MCF 10A (cell line): ENCODE results near the gene BRSK2. TPM values are rescaled to one million over a fixed set of nuclear protein-coding genes. Genes with fewer than 3 reads are reported as not detected.
"Not testable (repeated sequence)": the region's sequence is repeated elsewhere in the genome, so short reads cannot be mapped to it uniquely, and the experiment has no call there.

Source experiments
- BruUV-seq: library from RNA; stranded (reverse); fragments of 400-500 nt; replicated peaks from 2 replicates; lab custom pipeline; 2021; lab: Mats Ljungman, UMichigan
- CTCF ChIA-PET: fragments of 300-600 bp; sonication (Branson Sonifier 250); formaldehyde crosslinking; extraction: SDS; loops from one replicate; lab custom pipeline; 2021; ENCODE audit warnings: antibody characterized with exemption, inconsistent platforms; lab: Yijun Ruan, JAX
- POLR2A ChIA-PET: fragments of 300-600, 350-650 bp; sonication (Branson Sonifier 250); formaldehyde crosslinking; extraction: SDS; loops from one replicate; lab custom pipeline; 2020; ENCODE audit warnings: antibody characterized with exemption, inconsistent platforms; lab: Yijun Ruan, JAX
- DNase-seq: peaks from one replicate; pipeline ENCODE4 v3.0.0-alpha.2; 2018; ENCODE audit not compliant: unreplicated experiment
- H3K27ac Mint-ChIP-seq: one replicate; pipeline ENCODE4 v1.8.0; 2022; ENCODE audit warnings: mild to moderate bottlenecking, low read depth, mixed read lengths; ENCODE audit not compliant: unreplicated experiment
- H3K27me3 Mint-ChIP-seq: one replicate; pipeline ENCODE4 v1.8.0; 2022; ENCODE audit warnings: mixed read lengths; ENCODE audit not compliant: insufficient read depth, unreplicated experiment
- H3K36me3 Mint-ChIP-seq: one replicate; pipeline ENCODE4 v1.8.0; 2022; ENCODE audit warnings: mild to moderate bottlenecking, moderate library complexity, mixed read lengths; ENCODE audit not compliant: insufficient read depth, unreplicated experiment
- H3K4me1 Mint-ChIP-seq: one replicate; pipeline ENCODE4 v1.8.0; 2022; ENCODE audit warnings: mixed read lengths; ENCODE audit not compliant: insufficient read depth, unreplicated experiment
- H3K4me3 Mint-ChIP-seq: one replicate; pipeline ENCODE4 v1.8.0; 2022; ENCODE audit warnings: mild to moderate bottlenecking, moderate library complexity, mixed read lengths; ENCODE audit not compliant: unreplicated experiment
- H3K9me3 Mint-ChIP-seq: one replicate; pipeline ENCODE4 v1.8.0; 2022; ENCODE audit warnings: mixed read lengths; ENCODE audit not compliant: unreplicated experiment
- CTCF ChIP-seq: fragments of 200-600 bp; IDR thresholded peaks from one replicate; pipeline ENCODE4 v1.8.0; 2022; ENCODE audit warnings: antibody characterized with exemption, mild to moderate bottlenecking; ENCODE audit not compliant: unreplicated experiment
- intact Hi-C: fragments of 100-400 bp; cut with micrococcal nuclease; formaldehyde crosslinking; loops from 2 replicates; pipeline ENCODE4 v1.14.1; 2022
- total RNA-seq: library from RNA; stranded (reverse); gene quantifications from 2 replicates; pipeline ENCODE4 v1.2.3, GENCODE V29; 2022

The BRSK2 gene
- total RNA-seq, 1 experiment from 2014 or later, result 0.44 TPM

GRCh38 chr11:1410366-1411291, 20.9 kb downstream of the BRSK2 start:
- no peak overlapping the region for H3K4me3 Mint-ChIP-seq
- no TSS peak for BruUV-seq

GRCh38 chr11:1411301-1411700, 21.6 kb downstream of the BRSK2 start:
- H3K4me3 Mint-ChIP-seq, result no peak overlapping the region
- no peaks in the 10 kb centered on the region for H3K27me3 Mint-ChIP-seq
- no TSS peak for BruUV-seq
- POLR2A ChIA-PET, result no interaction called here
- intact Hi-C loops, result no loop called here
- no peaks in the 10 kb centered on the region for H3K4me1 Mint-ChIP-seq
- DNase-seq, result no peak
- no peaks in the 10 kb centered on the region for H3K36me3 Mint-ChIP-seq
- CTCF ChIA-PET, result interaction anchor here (0.6 to 0.7 kb wide), 2 partner anchors 12 to 360 kb away, joined by 3 to 4 read pairs; no protein-coding TSS in a partner anchor
- no peak overlapping the region for H3K27ac Mint-ChIP-seq
- no peaks in the 10 kb centered on the region for H3K9me3 Mint-ChIP-seq
- no peak for TF ChIP-seq CTCF

More at GRCh38 chr11:1410366-1411291, 20.9 kb downstream of the BRSK2 start:
- no peak for TF ChIP-seq CTCF
- no peak overlapping the region for H3K27ac Mint-ChIP-seq
- ChIA-PET POLR2A (no interaction called here), CTCF (interaction anchor here (0.6 kb wide), 1 partner anchor 359 kb away, joined by 3 read pairs; no protein-coding TSS in a partner anchor)
- intact Hi-C loops, result no loop called here
- no peaks in the 10 kb centered on the region for H3K36me3 Mint-ChIP-seq
- H3K9me3 Mint-ChIP-seq, result no peaks in the 10 kb centered on the region
- H3K27me3 Mint-ChIP-seq, result no peaks in the 10 kb centered on the region
- no peaks in the 10 kb centered on the region for H3K4me1 Mint-ChIP-seq
- no peak for DNase-seq

- BruUV-seq, H3K4me1 Mint-ChIP-seq, H3K4me3 Mint-ChIP-seq, intact Hi-C loops, H3K36me3 Mint-ChIP-seq, POLR2A ChIA-PET, H3K27me3 Mint-ChIP-seq, DNase-seq, H3K27ac Mint-ChIP-seq, H3K9me3 Mint-ChIP-seq: not testable (repeated sequence)
- CTCF ChIA-PET, result interaction anchor here (0.7 kb wide), 1 partner anchor 12 kb away, joined by 4 read pairs; no protein-coding TSS in a partner anchor
These were observed 22.0 kb downstream of the BRSK2 start for GRCh38 chr11:1411739-1412138.

- Mint-ChIP-seq H3K27ac (no peak overlapping the region), H3K4me3 (no peak overlapping the region), H3K27me3 (no peaks in the 10 kb centered on the region), H3K4me1 (no peaks in the 10 kb centered on the region), H3K36me3 (no peaks in the 10 kb centered on the region), H3K9me3 (no peaks in the 10 kb centered on the region)
- intact Hi-C loops, result no loop called here
- POLR2A ChIA-PET, result no interaction called here
- DNase-seq, result no peak
- CTCF ChIA-PET, result no interaction called here
- no peak for TF ChIP-seq CTCF
- BruUV-seq, result no TSS peak
These were observed 22.8 kb downstream of the BRSK2 start for GRCh38 chr11:1412377-1413095.
